Fibroblast of the aortic adventitia (primary cell): Measurements from ENCODE around the gene SLC23A1. TPM values are rescaled to one million over a fixed set of nuclear protein-coding genes. Genes with fewer than 3 reads are reported as not detected.

ENCODE experiments used
- DNase-seq: peaks from one replicate; pipeline ENCODE4 v3.0.0-alpha.2; 2010; ENCODE audit warnings: low read depth
- H3K4me3 ChIP-seq: 2 replicates; pipeline ENCODE4 v1.5.1; 2011; ENCODE audit warnings: low read depth, mild to moderate bottlenecking, control low read depth, low read length, moderate library complexity
- total RNA-seq: library from RNA; depleted of rRNA; stranded (reverse); fragments of >200 nt; gene quantifications from 2 replicates; pipeline ENCODE4 v1.2.3, GENCODE V29; 2012; ENCODE audit warnings: low replicate concordance
- TF ChIP-seq, protein P1 (sequence below): IDR thresholded peaks from 2 replicates; pipeline ENCODE4 v1.5.1; 2011; ENCODE audit warnings: mild to moderate bottlenecking, low read length, control low read depth, inconsistent platforms; ENCODE audit not compliant: insufficient read depth

Gene SLC23A1
- total RNA-seq, 1 donor = not detected

DNA sequence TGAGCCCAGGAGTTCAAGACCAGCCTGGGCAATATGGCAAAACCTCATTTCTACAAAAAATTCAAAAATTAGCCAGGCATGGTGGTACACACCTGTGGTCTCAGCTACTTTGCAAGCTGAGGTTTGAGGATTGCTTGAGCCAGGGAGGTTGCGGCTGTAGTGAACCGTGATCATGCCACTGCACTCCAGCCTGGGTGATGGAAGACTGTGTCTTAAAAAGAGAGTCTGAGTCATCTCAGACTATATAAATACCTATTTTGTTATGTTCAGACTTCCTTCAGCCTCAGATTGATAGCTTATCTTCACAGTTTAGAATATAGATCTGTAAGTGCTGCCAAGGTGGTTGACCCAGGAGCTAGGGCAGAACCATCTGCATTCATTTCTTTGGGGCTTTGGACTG, 43.0 kb downstream of the SLC23A1 start:
- TF ChIP-seq, protein P1, sequence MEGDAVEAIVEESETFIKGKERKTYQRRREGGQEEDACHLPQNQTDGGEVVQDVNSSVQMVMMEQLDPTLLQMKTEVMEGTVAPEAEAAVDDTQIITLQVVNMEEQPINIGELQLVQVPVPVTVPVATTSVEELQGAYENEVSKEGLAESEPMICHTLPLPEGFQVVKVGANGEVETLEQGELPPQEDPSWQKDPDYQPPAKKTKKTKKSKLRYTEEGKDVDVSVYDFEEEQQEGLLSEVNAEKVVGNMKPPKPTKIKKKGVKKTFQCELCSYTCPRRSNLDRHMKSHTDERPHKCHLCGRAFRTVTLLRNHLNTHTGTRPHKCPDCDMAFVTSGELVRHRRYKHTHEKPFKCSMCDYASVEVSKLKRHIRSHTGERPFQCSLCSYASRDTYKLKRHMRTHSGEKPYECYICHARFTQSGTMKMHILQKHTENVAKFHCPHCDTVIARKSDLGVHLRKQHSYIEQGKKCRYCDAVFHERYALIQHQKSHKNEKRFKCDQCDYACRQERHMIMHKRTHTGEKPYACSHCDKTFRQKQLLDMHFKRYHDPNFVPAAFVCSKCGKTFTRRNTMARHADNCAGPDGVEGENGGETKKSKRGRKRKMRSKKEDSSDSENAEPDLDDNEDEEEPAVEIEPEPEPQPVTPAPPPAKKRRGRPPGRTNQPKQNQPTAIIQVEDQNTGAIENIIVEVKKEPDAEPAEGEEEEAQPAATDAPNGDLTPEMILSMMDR = no peak
- no peak overlapping the region for H3K4me3 ChIP-seq
- no peak for DNase-seq

DNA sequence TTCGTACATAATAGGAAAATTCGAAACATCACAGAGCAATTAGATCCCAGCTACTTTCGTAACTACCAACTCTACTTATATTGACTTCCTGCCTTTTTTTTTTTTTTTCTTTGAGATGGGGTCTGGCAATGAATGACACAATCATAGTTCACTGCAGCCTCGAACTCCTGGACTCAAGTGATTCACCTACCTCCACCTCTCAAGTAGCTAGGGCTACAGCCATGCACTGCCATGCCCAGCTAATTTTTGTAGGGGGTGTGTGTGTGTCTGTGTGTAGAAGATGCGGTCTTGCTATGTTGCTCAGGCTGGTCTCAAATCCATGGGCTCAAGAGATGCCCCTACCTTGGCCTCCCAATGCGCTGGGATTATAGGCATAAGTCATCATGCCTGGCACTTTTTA, 47.3 kb downstream of the SLC23A1 start:
- no peak overlapping the region for H3K4me3 ChIP-seq
- TF ChIP-seq, protein P1 = no peak
- no peak for DNase-seq

Other genes with a start within 250 kb of the SLC23A1 start
- 31.7 and 68.0 TPM in 2 replicates for gene SIL1, start 184.9 kb downstream of the SLC23A1 start, total RNA-seq
- gene MATR3, start 89.6 kb downstream of the SLC23A1 start, total RNA-seq = 274 and 438 TPM in 2 replicates
- 70.9 and 77.3 TPM in 2 replicates for gene PAIP2, start 41.4 kb downstream of the SLC23A1 start, total RNA-seq
- gene MZB1, start 6.6 kb upstream of the SLC23A1 start, total RNA-seq = 0.18 TPM in 1 of 2 replicates, not detected in the other
- 0.99 and 1.8 TPM in 2 replicates for gene PROB1, start 11.8 kb upstream of the SLC23A1 start, total RNA-seq
- gene SPATA24, start 20.8 kb upstream of the SLC23A1 start, total RNA-seq = 1.8 and 2.0 TPM in 2 replicates
- 4.7 and 9.9 TPM in 2 replicates for gene DNAJC18, start 56.2 kb upstream of the SLC23A1 start, total RNA-seq
- gene ECSCR, start 79.4 kb upstream of the SLC23A1 start, total RNA-seq = 0.36 and 1.1 TPM in 2 replicates
- not detected in 2 replicates for gene SMIM33, start 87.7 kb upstream of the SLC23A1 start, total RNA-seq
- 15.0 and 42.1 TPM in 2 replicates for gene STING1, start 99.5 kb upstream of the SLC23A1 start, total RNA-seq
- gene UBE2D2, start 178.0 kb upstream of the SLC23A1 start, total RNA-seq = 71.8 and 137 TPM in 2 replicates